A172 (cell line): ENCODE measurements around the gene USP28. TPM values are rescaled to one million over a fixed set of nuclear protein-coding genes. Genes with fewer than 3 reads are reported as not detected.
A peak's percentile ranks its signal among the peaks of the same experiment; 100 is the strongest.
"Not testable (repeated sequence)": the region's sequence is repeated elsewhere in the genome, so short reads cannot be mapped to it uniquely, and the experiment has no call there.

Source experiments
- DNase-seq: peaks from one replicate; pipeline ENCODE4 v3.0.0-alpha.2; 2015; ENCODE audit warnings: low spot score
- total RNA-seq: library from RNA; depleted of rRNA; stranded (reverse); fragments of >200 nt; shearing (Covaris generic); gene quantifications from 2 replicates; pipeline ENCODE4 v1.2.3, GENCODE V29; 2014; rRNA removed

The USP28 gene
- total RNA-seq = 15.9 and 16.8 TPM in 2 replicates

GRCh38 chr11:113875234-113876073, at the start of gene USP28:
TSS of gene USP28 (minus strand) at chr11:113875572. CDS start at chr11:113875501, 71 bp downstream.
- peak; percentile 77 for DNase-seq

- DNase-seq = no peak
Measured at GRCh38 chr11:113923572-113923971, 48.2 kb upstream of the USP28 start.

- not testable (repeated sequence) for DNase-seq
Measured at GRCh38 chr11:113911491-113911890, 36.1 kb upstream of the USP28 start.

GRCh38 chr11:113908098-113908497, 32.7 kb upstream of the USP28 start:
- DNase-seq = no peak

- DNase-seq = no peak
Measured at GRCh38 chr11:113907681-113908080, 32.3 kb upstream of the USP28 start.

GRCh38 chr11:113907152-113907551, 31.8 kb upstream of the USP28 start:
- no peak for DNase-seq

- DNase-seq = no peak
Measured at GRCh38 chr11:113906516-113906915, 31.1 kb upstream of the USP28 start.

GRCh38 chr11:113906038-113906437, 30.7 kb upstream of the USP28 start:
- DNase-seq = peak; percentile 8

- DNase-seq = no peak
Measured at GRCh38 chr11:113904379-113905101, 29.2 kb upstream of the USP28 start, which contains the start of gene HTR3B. TSS of gene HTR3B (plus strand) at chr11:113904796. CDS start at chr11:113904934, 138 bp downstream.

GRCh38 chr11:113901141-113901540, 25.8 kb upstream of the USP28 start:
- DNase-seq = no peak

- peak; percentile 15 for DNase-seq
Measured at GRCh38 chr11:113896156-113896879, 20.9 kb upstream of the USP28 start.

GRCh38 chr11:113895367-113896155, 20.2 kb upstream of the USP28 start:
- no peak for DNase-seq

- no peak for DNase-seq
Measured at GRCh38 chr11:113894421-113894996, 19.1 kb upstream of the USP28 start.

- no peak for DNase-seq
Measured at GRCh38 chr11:113888848-113889247, 13.5 kb upstream of the USP28 start.

- no peak for DNase-seq
Measured at GRCh38 chr11:113885897-113886296, 10.5 kb upstream of the USP28 start.

GRCh38 chr11:113884361-113884836, 9.0 kb upstream of the USP28 start:
- DNase-seq = no peak

- no peak for DNase-seq
Measured at GRCh38 chr11:113881856-113882255, 6.5 kb upstream of the USP28 start.

- no peak for DNase-seq
Measured at GRCh38 chr11:113880971-113881370, 5.6 kb upstream of the USP28 start.

GRCh38 chr11:113879446-113879845, 4.1 kb upstream of the USP28 start:
- DNase-seq = not testable (repeated sequence)

- no peak for DNase-seq
Measured at GRCh38 chr11:113877670-113878055, 2.3 kb upstream of the USP28 start.
